Neural cell (in vitro differentiated cells): ENCODE data around the gene CABYR. TPM values are rescaled to one million over a fixed set of nuclear protein-coding genes. Genes with fewer than 3 reads are reported as not detected.

Experiments
- H2AFZ ChIP-seq: fragments of 200-600, 300-800 bp; sonication (generic), shearing (Covaris generic); 2 replicates; pipeline ENCODE4 v1.6.0; 2014; ENCODE audit warnings: low read depth, mild to moderate bottlenecking, antibody characterized with exemption, low read length, moderate library complexity
- H3F3A ChIP-seq: fragments of 200-600 bp; shearing (Covaris generic); 2 replicates; pipeline ENCODE4 v1.6.1; 2016; ENCODE audit warnings: mild to moderate bottlenecking, moderate library complexity, mixed read lengths, antibody characterized with exemption, low read length; ENCODE audit not compliant: insufficient read depth, poor library complexity, severe bottlenecking
- H3K27ac ChIP-seq: fragments of 200-600, 300-800 bp; sonication (generic), shearing (Covaris generic); 2 replicates; pipeline ENCODE4 v1.5.1; 2014; ENCODE audit warnings: mild to moderate bottlenecking, low read length, moderate library complexity
- H3K27me3 ChIP-seq: fragments of 300-800, 200-600 bp; sonication (generic), shearing (Covaris generic); 2 replicates; pipeline ENCODE4 v1.6.0; 2014; ENCODE audit warnings: mild to moderate bottlenecking, low read depth, low read length, moderate library complexity; ENCODE audit not compliant: insufficient read depth
- H3K36me3 ChIP-seq: fragments of 300-800, 200-600 bp; sonication (generic), shearing (Covaris generic); 2 replicates; pipeline ENCODE4 v1.5.1; 2014; ENCODE audit warnings: mild to moderate bottlenecking, antibody characterized with exemption, low read length, moderate library complexity; ENCODE audit not compliant: insufficient read depth
- H3K4me2 ChIP-seq: fragments of 300-800, 200-600 bp; sonication (generic), shearing (Covaris generic); 2 replicates; pipeline ENCODE4 v1.6.0; 2014; ENCODE audit warnings: mild to moderate bottlenecking, low read length
- H3K4me3 ChIP-seq: fragments of 300-800, 200-600 bp; sonication (generic), shearing (Covaris generic); 2 replicates; pipeline ENCODE4 v1.5.1; 2014; ENCODE audit warnings: mild to moderate bottlenecking, low read length, moderate library complexity
- H3K79me2 ChIP-seq: fragments of 200-600 bp; shearing (Covaris generic); replicated peaks from 2 replicates; pipeline ENCODE4 v1.6.0; 2014; ENCODE audit warnings: mild to moderate bottlenecking, low read length, moderate library complexity; ENCODE audit not compliant: insufficient read depth
- H3K9ac ChIP-seq: fragments of 300-800, 200-600 bp; sonication (generic), shearing (Covaris generic); 2 replicates; pipeline ENCODE4 v1.6.1; 2016; ENCODE audit warnings: mild to moderate bottlenecking, low read length, mixed read lengths
- H3K9me2 ChIP-seq: fragments of 200-600 bp; shearing (Covaris generic); 2 replicates; pipeline ENCODE4 v1.6.1; 2016; ENCODE audit warnings: mild to moderate bottlenecking, low read length, mixed read lengths; ENCODE audit not compliant: insufficient read depth
- H3K9me3 ChIP-seq: fragments of 200-600, 300-800 bp; sonication (generic), shearing (Covaris generic); 2 replicates; pipeline ENCODE4 v1.6.1; 2016; ENCODE audit warnings: mild to moderate bottlenecking, mixed run types, low read length, moderate library complexity, mixed read lengths
- H4K20me1 ChIP-seq: fragments of 200-600 bp; shearing (Covaris generic); 2 replicates; pipeline ENCODE4 v1.6.1; 2016; ENCODE audit warnings: mild to moderate bottlenecking, mixed run types; ENCODE audit not compliant: insufficient read depth
- EP300 ChIP-seq: fragments of 450-650 bp; conservative IDR thresholded peaks from 2 replicates; pipeline ENCODE4 v1.6.1; 2014; ENCODE audit warnings: antibody characterized with exemption, mild to moderate bottlenecking, moderate library complexity; ENCODE audit not compliant: poor library complexity, severe bottlenecking
- EZH2 ChIP-seq: fragments of 200-600, 300-800 bp; shearing (Covaris generic), sonication (generic); IDR thresholded peaks from 2 replicates; pipeline ENCODE4 v1.6.1; 2014; ENCODE audit warnings: antibody characterized with exemption, low read length, borderline replicate concordance, mild to moderate bottlenecking; ENCODE audit not compliant: insufficient read depth, poor library complexity, severe bottlenecking
- MXI1 ChIP-seq: fragments of 450-650 bp; conservative IDR thresholded peaks from 2 replicates; pipeline ENCODE4 v1.6.1; 2014; ENCODE audit warnings: antibody characterized with exemption, mild to moderate bottlenecking; ENCODE audit not compliant: poor library complexity, severe bottlenecking
- POLR2AphosphoS5 ChIP-seq: IDR thresholded peaks from 2 replicates; pipeline ENCODE4 v1.6.1; 2012
- RAD21 ChIP-seq: fragments of 450-650 bp; conservative IDR thresholded peaks from 2 replicates; pipeline ENCODE4 v1.6.1; 2014; ENCODE audit warnings: antibody characterized with exemption, mild to moderate bottlenecking, moderate library complexity
- SMC3 ChIP-seq: fragments of 450-650 bp; conservative IDR thresholded peaks from 2 replicates; pipeline ENCODE4 v1.6.1; 2014; ENCODE audit warnings: antibody characterized with exemption, mild to moderate bottlenecking, moderate library complexity; ENCODE audit not compliant: poor library complexity
- TAF1 ChIP-seq: IDR thresholded peaks from 2 replicates; pipeline ENCODE4 v1.6.1; 2012; ENCODE audit warnings: low read depth
- polyA minus RNA-seq: library from RNA; depleted of rRNA, polyadenylated mRNA; stranded (reverse); fragments of >200 nt; gene quantifications from 2 replicates; pipeline ENCODE4 v1.2.3, GENCODE V29; 2014
- polyA plus RNA-seq: library from polyadenylated mRNA; depleted of rRNA; stranded (reverse); fragments of >200 nt; gene quantifications from 2 replicates; pipeline ENCODE4 v1.2.3, GENCODE V29; 2014
- TF ChIP-seq, protein P1 (sequence below): IDR thresholded peaks from 2 replicates; pipeline ENCODE4 v1.6.1; 2012; ENCODE audit warnings: borderline replicate concordance
- TF ChIP-seq, protein P2 (sequence below): fragments of 450-650 bp; IDR thresholded peaks from 2 replicates; pipeline ENCODE4 v1.5.1; 2014; ENCODE audit warnings: antibody characterized with exemption, mild to moderate bottlenecking, moderate library complexity; ENCODE audit not compliant: poor library complexity, severe bottlenecking

The CABYR gene, protein sequence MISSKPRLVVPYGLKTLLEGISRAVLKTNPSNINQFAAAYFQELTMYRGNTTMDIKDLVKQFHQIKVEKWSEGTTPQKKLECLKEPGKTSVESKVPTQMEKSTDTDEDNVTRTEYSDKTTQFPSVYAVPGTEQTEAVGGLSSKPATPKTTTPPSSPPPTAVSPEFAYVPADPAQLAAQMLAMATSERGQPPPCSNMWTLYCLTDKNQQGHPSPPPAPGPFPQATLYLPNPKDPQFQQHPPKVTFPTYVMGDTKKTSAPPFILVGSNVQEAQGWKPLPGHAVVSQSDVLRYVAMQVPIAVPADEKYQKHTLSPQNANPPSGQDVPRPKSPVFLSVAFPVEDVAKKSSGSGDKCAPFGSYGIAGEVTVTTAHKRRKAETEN
- polyA plus RNA-seq, result 4.6 and 6.9 TPM in 2 replicates
- 10.0 and 12.4 TPM in 2 replicates for polyA minus RNA-seq

DNA sequence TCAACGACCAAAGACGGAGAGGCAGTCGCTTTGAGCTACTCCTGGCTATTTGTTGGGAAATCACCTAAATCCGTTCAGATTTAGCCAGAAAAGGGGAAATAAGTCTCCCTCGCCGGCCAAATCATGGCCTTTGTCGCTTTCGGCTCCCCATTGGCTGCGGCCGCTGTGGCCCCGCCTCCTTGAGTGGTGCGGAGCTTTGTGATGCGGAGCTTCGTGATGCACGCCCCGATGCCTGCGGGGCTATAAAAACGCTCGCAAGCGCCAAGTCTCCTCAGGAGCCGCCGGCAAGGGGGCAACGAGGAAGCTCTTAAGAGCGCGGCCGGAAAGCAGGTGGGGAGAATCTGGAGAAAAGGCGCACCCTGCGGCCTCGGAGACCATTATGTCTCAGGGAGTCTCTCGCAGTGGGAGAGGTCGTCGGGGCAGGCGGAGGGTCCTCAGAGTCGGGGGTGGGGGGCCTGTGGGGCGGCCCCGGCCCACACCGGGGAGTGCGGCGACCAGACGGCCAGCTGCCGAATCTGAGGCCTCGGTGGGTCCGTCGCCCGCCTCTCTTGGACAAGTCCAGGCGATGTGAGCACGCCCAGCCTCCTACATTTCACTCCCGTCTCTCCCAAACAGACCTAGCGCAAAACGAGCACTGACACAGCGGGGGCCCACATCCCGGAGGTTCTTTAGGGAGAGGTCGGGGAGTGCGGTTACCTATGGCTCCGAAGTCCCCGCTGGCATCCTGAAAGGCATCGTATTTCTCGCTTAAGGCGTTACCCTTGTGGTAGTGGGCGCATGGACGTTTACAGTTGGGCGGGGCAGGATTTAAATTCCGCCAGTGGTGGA lies at the start of gene CABYR:
TSS of gene CABYR (plus strand) at position 274 of the 828 bp plus-strand sequence. CDS start 4,053 bp downstream, outside the sequence.
- Histone ChIP-seq H3K9me2 (no peaks in the 10 kb centered on the region), H3K9ac (peak within 1 kb of the TSS; percentile 60), H3K27me3 (peaks cover 3% of the 10 kb centered on the region), H3K36me3 (no peaks in the 10 kb centered on the region), H3K79me2 (no peaks in the 10 kb centered on the region), H3K4me2 (peak within 1 kb of the TSS; percentile 39), H3K4me3 (peak within 1 kb of the TSS; percentile 72), H4K20me1 (no peaks in the 10 kb centered on the region), H3K27ac (peak within 1 kb of the TSS; percentile 3), H2AFZ (peak within 1 kb of the TSS; percentile 40), H3F3A (no peaks in the 10 kb centered on the region), H3K9me3 (no peaks in the 10 kb centered on the region)
- TF ChIP-seq RAD21 (no peak), POLR2AphosphoS5 (peak; percentile 65)
- TF ChIP-seq, protein P1, sequence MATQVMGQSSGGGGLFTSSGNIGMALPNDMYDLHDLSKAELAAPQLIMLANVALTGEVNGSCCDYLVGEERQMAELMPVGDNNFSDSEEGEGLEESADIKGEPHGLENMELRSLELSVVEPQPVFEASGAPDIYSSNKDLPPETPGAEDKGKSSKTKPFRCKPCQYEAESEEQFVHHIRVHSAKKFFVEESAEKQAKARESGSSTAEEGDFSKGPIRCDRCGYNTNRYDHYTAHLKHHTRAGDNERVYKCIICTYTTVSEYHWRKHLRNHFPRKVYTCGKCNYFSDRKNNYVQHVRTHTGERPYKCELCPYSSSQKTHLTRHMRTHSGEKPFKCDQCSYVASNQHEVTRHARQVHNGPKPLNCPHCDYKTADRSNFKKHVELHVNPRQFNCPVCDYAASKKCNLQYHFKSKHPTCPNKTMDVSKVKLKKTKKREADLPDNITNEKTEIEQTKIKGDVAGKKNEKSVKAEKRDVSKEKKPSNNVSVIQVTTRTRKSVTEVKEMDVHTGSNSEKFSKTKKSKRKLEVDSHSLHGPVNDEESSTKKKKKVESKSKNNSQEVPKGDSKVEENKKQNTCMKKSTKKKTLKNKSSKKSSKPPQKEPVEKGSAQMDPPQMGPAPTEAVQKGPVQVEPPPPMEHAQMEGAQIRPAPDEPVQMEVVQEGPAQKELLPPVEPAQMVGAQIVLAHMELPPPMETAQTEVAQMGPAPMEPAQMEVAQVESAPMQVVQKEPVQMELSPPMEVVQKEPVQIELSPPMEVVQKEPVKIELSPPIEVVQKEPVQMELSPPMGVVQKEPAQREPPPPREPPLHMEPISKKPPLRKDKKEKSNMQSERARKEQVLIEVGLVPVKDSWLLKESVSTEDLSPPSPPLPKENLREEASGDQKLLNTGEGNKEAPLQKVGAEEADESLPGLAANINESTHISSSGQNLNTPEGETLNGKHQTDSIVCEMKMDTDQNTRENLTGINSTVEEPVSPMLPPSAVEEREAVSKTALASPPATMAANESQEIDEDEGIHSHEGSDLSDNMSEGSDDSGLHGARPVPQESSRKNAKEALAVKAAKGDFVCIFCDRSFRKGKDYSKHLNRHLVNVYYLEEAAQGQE, result peak; percentile 62

DNA sequence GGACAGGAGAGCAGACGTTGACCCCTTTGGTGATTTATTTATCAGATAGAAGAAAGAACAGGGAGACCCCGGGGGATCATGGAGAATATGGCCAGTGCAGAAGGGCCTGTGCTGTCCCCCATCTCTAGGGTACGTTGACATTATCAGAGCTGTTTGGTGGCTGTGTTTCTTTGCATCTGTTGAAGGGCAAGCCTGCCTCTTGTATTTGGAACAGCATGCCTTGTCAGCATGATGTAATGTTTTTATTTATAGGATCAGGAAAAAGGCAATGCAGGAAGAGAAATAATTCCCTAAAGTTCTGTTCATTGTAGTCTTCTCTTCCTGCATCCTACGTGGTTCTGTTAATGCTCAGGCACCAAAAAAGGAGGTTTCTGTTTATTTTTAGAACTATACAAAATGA lies 49.8 kb upstream of the CABYR start:
- Histone ChIP-seq H2AFZ (no peak overlapping the region), H3K27ac (no peak overlapping the region), H3K4me2 (no peak overlapping the region), H3K9ac (no peak overlapping the region), H3K36me3 (peaks cover 5% of the 10 kb centered on the region), H3K4me3 (no peak overlapping the region), H4K20me1 (no peaks in the 10 kb centered on the region), H3K9me2 (no peaks in the 10 kb centered on the region), H3K79me2 (no peaks in the 10 kb centered on the region), H3K27me3 (no peaks in the 10 kb centered on the region), H3K9me3 (no peaks in the 10 kb centered on the region), H3F3A (no peaks in the 10 kb centered on the region)
- TF ChIP-seq, protein P1, result no peak
- TF ChIP-seq, protein P2, sequence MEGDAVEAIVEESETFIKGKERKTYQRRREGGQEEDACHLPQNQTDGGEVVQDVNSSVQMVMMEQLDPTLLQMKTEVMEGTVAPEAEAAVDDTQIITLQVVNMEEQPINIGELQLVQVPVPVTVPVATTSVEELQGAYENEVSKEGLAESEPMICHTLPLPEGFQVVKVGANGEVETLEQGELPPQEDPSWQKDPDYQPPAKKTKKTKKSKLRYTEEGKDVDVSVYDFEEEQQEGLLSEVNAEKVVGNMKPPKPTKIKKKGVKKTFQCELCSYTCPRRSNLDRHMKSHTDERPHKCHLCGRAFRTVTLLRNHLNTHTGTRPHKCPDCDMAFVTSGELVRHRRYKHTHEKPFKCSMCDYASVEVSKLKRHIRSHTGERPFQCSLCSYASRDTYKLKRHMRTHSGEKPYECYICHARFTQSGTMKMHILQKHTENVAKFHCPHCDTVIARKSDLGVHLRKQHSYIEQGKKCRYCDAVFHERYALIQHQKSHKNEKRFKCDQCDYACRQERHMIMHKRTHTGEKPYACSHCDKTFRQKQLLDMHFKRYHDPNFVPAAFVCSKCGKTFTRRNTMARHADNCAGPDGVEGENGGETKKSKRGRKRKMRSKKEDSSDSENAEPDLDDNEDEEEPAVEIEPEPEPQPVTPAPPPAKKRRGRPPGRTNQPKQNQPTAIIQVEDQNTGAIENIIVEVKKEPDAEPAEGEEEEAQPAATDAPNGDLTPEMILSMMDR, result no peak
- no peak for TF ChIP-seq EZH2
- TF ChIP-seq EP300, result no peak
- TF ChIP-seq MXI1, result no peak
- no peak for TF ChIP-seq SMC3
- TF ChIP-seq TAF1, result no peak
- TF ChIP-seq RAD21, result no peak
- TF ChIP-seq POLR2AphosphoS5, result no peak
